Measurements from ENCODE around the gene PSMC1.
"Not testable (repeated sequence)": the region's sequence is repeated elsewhere in the genome, so short reads cannot be mapped to it uniquely, and the experiment has no call there.

The PSMC1 gene

GRCh38 chr14:90256354-90257131, at the start of gene PSMC1:
PSMC1 (plus strand) TSS chr14:90256553; CDS start chr14:90256598, 45 bp downstream.
- DNase-seq: peak; percentile 92

GRCh38 chr14:90213099-90213748, 43.1 kb upstream of the PSMC1 start:
- DNase-seq: no peak

- DNase-seq: no peak
Observed at GRCh38 chr14:90228478-90228877, 27.9 kb upstream of the PSMC1 start.

GRCh38 chr14:90229942-90230341, 26.4 kb upstream of the PSMC1 start:
- not testable (repeated sequence) for DNase-seq

DNA sequence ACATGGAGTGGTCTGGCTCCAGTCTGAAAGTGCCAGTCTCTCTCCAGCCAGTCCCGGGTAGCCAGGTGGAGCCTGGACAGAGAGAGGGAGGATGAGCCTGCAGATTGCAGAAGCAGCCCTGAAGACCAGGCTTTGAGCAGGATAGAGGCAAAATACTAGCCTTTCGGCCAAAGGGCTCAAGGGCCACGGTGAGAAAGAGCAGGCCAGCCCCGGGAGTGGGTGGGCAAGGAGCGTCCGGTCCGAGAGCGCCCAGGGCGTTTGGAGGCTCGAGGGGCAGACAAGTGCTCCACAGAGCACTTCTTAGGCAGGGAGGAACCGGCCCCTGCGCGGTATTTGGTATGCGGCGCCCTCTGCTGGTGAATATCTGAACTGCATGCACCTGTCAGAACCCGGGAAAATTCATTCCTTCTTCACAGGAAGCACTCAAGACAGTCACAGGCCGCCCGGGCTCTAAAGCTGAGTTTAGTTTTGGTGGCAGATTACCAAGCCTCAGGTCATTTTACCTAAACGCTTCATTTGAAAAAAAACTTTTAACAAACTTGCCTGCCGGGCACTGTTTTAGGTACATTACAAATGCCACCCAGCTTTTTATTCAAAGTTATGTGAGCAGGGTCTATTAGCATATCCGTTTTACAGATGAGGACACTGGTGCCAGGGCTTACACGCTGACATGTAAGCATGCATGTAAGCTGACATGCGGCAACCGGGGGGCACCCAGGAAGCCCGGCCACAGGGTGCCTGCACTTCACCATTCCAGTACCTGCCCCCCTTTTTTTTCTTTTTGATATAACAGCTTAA, 21.0 kb upstream of the PSMC1 start:
- DNase-seq: peak; percentile 20

DNA sequence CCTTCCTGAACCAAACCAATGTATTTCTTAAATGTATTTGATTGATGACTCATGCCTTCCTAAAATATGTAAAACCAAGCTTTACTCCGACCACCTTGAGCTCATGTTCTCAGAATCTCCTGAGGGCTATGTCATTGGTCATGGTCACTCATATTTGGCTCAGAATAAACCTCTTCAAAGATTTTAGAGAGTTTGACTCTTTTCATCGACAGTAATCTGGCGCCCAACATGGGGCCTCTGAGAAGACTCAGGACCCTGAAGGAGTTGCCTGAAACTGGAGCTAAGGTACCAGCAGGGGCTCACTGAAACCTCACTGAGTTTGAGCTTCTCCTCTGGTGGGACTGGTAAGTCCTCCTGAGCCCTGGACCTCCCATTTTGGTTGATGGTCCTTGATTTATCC, 17.2 kb upstream of the PSMC1 start:
- peak; percentile 19 for DNase-seq

DNA sequence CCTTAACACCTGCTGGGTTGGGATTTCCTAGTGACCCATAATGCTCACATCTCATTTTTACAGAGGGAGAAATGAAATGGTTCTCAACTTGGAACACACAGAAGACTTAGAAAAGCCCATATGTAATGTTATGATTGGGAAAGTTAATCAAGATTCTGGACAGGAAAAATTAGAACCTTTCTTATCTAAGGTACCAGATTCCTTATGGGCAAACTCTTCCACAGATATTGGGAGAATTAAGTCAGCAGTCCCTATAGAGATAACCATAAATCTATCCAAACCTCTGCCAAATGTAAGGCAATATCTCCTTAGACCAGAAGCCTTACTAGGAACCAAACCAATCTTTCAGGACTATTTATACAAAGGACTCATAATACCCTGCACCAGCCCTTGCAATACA, 13.9 kb upstream of the PSMC1 start:
- no peak for DNase-seq

DNA sequence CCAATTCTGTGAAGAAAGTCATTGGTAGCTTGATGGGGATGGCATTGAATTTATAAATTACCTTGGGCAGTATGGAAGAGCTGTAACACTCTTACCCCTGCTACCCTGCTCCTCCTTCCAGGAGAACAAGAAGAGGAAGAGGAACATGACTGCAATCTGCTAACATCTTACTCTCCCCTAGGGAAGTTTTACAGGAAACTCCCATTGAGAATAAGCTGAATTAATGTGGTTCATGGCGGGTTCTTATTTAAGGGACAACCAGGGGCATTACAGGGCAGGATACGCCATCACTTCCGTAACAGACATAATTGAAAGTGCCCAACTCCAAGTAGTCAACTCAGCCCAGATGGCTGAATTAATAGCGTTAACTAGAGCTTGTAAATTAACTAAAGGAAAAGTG, 9.4 kb upstream of the PSMC1 start:
- DNase-seq: no peak

DNA sequence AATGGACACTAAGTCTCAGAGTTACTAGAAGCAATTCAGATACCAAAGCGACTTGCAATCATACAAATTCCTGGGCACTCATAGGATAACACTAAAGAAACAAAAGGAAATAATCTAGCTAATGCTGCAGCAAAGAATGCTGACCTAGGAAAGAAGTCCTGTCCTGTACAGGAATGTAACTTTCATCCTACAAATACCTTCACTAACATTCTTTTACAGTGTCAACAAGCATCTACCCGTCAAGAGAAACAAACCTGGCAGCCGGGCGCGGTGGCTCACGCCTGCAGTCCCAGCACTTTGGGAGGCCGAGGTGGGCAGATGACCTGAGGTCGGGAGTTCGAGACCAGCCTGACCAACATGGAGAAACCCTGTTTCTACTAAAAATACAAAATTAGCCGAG, 8.9 kb upstream of the PSMC1 start:
- DNase-seq: not testable (repeated sequence)

GRCh38 chr14:90248594-90248993, 7.8 kb upstream of the PSMC1 start:
- DNase-seq: no peak

- DNase-seq: no peak
Observed at GRCh38 chr14:90253826-90254225, 2.5 kb upstream of the PSMC1 start.

- no peak for DNase-seq
Observed at GRCh38 chr14:90255871-90256270, 482 bp upstream of the PSMC1 start.

DNA sequence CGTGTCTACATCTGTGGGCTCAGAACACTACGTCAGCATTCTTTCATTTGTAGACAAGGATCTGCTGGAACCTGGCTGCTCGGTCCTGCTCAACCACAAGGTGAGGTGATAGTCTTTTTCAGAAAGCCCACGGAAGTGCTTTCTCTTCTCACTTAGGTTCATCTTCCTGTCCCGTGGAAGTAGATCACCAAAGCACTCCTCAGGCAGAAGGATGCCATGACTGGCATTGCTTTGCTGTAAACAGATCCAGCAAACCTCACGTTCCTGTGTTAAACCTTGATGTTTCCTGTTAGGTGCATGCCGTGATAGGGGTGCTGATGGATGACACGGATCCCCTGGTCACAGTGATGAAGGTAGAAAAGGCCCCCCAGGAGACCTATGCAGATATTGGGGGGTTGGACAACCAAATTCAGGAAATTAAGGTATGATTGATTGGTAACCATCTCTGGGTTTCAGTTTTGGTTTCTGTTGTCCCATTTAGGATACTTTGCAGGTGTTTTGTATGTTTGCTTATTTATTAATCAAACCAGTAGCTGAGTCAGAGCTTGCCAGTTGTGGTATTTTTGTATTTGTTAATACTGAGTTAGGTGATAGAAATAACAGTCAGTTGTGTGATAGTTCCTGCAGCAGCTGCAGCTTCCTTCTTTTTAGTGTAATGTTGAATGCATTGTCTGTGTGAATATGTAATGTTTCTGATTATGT, 7.5 kb downstream of the PSMC1 start:
- no peak for DNase-seq

GRCh38 chr14:90266441-90267154, 10.2 kb downstream of the PSMC1 start:
- DNase-seq: no peak

GRCh38 chr14:90268420-90268819, 12.1 kb downstream of the PSMC1 start:
- DNase-seq: no peak

GRCh38 chr14:90272523-90272922, 16.2 kb downstream of the PSMC1 start:
- no peak for DNase-seq

GRCh38 chr14:90273532-90273931, 17.2 kb downstream of the PSMC1 start:
- DNase-seq: no peak

GRCh38 chr14:90274019-90274418, 17.7 kb downstream of the PSMC1 start:
- DNase-seq: no peak

DNA sequence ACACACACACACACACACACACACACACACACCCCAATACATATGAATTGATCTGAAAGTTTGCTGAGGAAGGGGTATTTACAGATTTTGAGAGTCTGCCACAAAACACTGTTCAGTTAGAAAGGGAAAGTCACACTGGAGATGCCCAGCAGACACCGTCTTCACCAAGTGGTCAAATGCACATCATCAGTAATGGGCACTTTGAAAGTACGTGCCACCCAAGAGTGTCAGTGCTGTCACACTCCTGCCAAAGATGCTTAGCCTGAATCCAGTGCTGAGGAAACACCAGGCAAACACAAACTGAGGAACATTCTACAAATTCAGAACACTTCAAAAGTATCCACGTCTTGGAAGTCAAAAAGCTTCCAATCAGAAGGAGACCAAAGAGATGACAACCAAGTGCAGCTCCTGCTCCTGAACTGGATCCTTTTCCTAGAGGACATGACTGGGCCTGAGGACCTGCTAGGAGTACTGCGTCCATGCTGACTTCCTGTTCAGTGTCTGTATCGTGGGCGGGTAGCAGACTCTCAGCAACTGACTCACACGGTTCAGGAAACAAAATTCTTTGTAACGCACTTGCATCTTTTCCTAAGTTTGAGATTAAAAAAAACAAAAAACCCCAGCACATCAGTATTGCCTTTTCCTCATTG, 18.6 kb downstream of the PSMC1 start:
- peak; percentile 58 for DNase-seq

DNA sequence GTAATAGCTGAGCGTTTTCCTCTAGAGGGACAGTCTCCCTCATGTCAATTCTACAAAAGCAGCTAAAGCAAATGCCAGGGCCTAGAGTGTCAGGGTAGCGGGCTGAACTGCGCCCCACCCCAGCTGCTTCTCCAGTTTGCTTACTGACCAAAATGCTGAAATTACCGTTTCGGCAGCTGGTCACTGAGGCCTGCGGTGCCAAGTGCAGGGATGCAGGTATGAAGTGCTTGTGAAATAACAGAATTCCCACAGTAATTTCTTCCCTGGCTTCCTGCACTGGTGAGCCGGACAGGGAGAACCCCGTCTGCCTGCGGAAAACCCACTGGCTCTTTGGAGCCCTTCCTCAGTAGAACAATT, 19.1 kb downstream of the PSMC1 start:
- no peak for DNase-seq

GRCh38 chr14:90275820-90276219, 19.5 kb downstream of the PSMC1 start:
- DNase-seq: peak; percentile 59

All from fibroblast of skin of right quadriceps (primary cell).